Spleen (tissue), 7 donors: ENCODE results near the gene PPP1R13B.
A peak's percentile ranks its signal among the peaks of the same experiment; 100 is the strongest.

Experiments
- POLR2A ChIP-seq, 3 donors: fragments of 450-650 bp; IDR thresholded peaks; one replicate each; pipeline ENCODE4 v1.5.1; 2017; ENCODE audit warnings: antibody characterized with exemption in 3 of 3, mild to moderate bottlenecking in 1 of 3
- POLR2AphosphoS5 ChIP-seq, 3 donors: sonication (generic); formaldehyde crosslinking; IDR thresholded peaks; one replicate each; pipeline ENCODE4 v1.5.1; 2017; ENCODE audit warnings: antibody characterized with exemption in 3 of 3
- TF ChIP-seq, protein P1 (sequence below), 11 experiments: fragments of 200-600 bp in 7 of 11; fragments of 450-650 bp in 4 of 11; sonication (generic) in 4 of 11; IDR thresholded peaks in 8 of 11; conservative IDR thresholded peaks in 3 of 11; 1 replicate in 7 of 11; 2 replicates in 4 of 11; pipeline versions ENCODE4 v1.4.0 to v1.8.0; 2016 to 2021; ENCODE audit warnings: antibody characterized with exemption in 11 of 11, inconsistent platforms in 4 of 11, mild to moderate bottlenecking in 1 of 11
- donor health status: DM: no; HTN: no; CAD: no; lungs with moderate emphysema.
- donor health status: DM: no; HTN: no; CAD: no.
- donor health status: DM: no; HTN: no; CAD: no.

DNA sequence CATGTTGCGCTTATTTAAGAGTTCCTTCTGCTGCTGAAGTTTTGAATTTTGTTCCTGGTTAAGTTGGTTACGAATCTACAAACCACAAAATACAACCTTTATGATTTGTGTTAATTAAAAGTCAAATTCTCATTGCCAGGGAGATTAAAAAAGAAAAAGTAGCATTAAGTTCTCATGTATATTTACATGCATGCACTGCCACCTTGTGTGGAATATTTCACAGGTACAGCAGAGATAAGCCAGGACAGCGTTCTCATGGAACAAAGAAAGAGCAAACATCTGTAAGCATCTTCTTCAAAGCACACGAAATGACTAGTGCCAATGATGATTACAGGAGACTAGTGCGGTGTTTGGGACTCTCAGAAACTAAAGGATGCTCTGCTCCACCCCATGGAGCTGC is 97.5 kb downstream of the PPP1R13B start:
- TF ChIP-seq, protein P1, sequence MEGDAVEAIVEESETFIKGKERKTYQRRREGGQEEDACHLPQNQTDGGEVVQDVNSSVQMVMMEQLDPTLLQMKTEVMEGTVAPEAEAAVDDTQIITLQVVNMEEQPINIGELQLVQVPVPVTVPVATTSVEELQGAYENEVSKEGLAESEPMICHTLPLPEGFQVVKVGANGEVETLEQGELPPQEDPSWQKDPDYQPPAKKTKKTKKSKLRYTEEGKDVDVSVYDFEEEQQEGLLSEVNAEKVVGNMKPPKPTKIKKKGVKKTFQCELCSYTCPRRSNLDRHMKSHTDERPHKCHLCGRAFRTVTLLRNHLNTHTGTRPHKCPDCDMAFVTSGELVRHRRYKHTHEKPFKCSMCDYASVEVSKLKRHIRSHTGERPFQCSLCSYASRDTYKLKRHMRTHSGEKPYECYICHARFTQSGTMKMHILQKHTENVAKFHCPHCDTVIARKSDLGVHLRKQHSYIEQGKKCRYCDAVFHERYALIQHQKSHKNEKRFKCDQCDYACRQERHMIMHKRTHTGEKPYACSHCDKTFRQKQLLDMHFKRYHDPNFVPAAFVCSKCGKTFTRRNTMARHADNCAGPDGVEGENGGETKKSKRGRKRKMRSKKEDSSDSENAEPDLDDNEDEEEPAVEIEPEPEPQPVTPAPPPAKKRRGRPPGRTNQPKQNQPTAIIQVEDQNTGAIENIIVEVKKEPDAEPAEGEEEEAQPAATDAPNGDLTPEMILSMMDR (IDR thresholded peaks at IDR 0.05 in 8 of 11, conservative IDR thresholded peaks at IDR 0.05 in 3 of 11), result peak in 1 of 11 experiments; percentile 6
- TF ChIP-seq POLR2A (IDR thresholded peaks at IDR 0.05) (no peak), POLR2AphosphoS5 (IDR thresholded peaks at IDR 0.05) (no peak)
